Measurements from ENCODE around the gene TMEM208. TPM values are rescaled to one million over a fixed set of nuclear protein-coding genes. Genes with fewer than 3 reads are reported as not detected.

Gene TMEM208
- total and polyA plus RNA-seq, 4 donors, result 22.1 to 196 (median 93.8) TPM

DNA sequence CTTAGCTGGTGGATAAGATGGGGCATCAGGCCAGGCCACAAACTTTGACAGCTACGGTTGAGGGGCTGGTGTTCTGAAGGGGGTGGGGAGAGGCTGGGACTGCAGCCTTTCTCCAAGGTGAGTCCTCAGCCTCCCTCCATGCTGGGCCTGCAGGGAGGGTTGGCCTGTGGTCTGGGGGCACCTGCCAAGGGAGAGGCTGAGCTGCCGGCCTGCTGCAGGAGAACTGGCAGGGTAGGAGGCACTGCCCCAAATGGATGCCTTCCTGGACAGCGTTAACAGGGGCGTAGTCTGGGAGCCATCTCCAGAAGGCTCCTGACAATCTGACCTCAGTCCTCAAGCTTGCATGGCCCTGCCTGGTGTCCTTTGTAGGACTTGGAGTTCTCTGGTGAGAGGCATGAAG lies 22.9 kb upstream of the TMEM208 start:
- no peak overlapping the region for H3K27ac ChIP-seq (ENCODE audit: low read depth in 1 of 2, low read length in 1 of 2)
- no peak overlapping the region for H3K9ac ChIP-seq (ENCODE audit: insufficient read depth in 1 of 2, low read length in 2 of 2)
- TF ChIP-seq, protein P1, sequence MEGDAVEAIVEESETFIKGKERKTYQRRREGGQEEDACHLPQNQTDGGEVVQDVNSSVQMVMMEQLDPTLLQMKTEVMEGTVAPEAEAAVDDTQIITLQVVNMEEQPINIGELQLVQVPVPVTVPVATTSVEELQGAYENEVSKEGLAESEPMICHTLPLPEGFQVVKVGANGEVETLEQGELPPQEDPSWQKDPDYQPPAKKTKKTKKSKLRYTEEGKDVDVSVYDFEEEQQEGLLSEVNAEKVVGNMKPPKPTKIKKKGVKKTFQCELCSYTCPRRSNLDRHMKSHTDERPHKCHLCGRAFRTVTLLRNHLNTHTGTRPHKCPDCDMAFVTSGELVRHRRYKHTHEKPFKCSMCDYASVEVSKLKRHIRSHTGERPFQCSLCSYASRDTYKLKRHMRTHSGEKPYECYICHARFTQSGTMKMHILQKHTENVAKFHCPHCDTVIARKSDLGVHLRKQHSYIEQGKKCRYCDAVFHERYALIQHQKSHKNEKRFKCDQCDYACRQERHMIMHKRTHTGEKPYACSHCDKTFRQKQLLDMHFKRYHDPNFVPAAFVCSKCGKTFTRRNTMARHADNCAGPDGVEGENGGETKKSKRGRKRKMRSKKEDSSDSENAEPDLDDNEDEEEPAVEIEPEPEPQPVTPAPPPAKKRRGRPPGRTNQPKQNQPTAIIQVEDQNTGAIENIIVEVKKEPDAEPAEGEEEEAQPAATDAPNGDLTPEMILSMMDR (IDR thresholded peaks at IDR 0.05; ENCODE audit: control extremely low read depth, extremely low read depth), result no peak
- peaks cover 0 to 7% (median 0%) of the 10 kb centered on the region in 5 donors for H3K4me1 ChIP-seq (ENCODE audit: control insufficient read depth in 5 of 5, insufficient read depth in 5 of 5, low read length in 5 of 5)
- no peak overlapping the region for H3K4me3 ChIP-seq
- H3K9me3 ChIP-seq (ENCODE audit: control insufficient read depth in 4 of 4, insufficient read depth in 3 of 4, low read length in 3 of 4), result no peaks in the 10 kb centered on the region
- no peaks in the 10 kb centered on the region for H3K27me3 ChIP-seq (ENCODE audit: control insufficient read depth in 3 of 3, insufficient read depth in 3 of 3, low read length in 2 of 3)
- H3K36me3 ChIP-seq (ENCODE audit: control insufficient read depth in 4 of 4, insufficient read depth in 4 of 4, low read length in 4 of 4), result peaks cover 3 to 41% (median 6%) of the 10 kb centered on the region in 4 donors
- no peak for DNase-seq
- ATAC-seq (ENCODE audit: insufficient read depth, low FRiP score), result no peak
- 83 to 88% methylated on average over 4 of the region's 4 CpGs for WGBS, 2 donors

- Histone ChIP-seq H3K27ac (ENCODE audit: low read depth in 1 of 2, low read length in 1 of 2) (no peak overlapping the region), H3K9me3 (ENCODE audit: control insufficient read depth in 4 of 4, insufficient read depth in 3 of 4, low read length in 3 of 4) (no peaks in the 10 kb centered on the region), H3K4me1 (ENCODE audit: control insufficient read depth in 5 of 5, insufficient read depth in 5 of 5, low read length in 5 of 5) (peaks cover 0 to 7% (median 0%) of the 10 kb centered on the region in 5 donors), H3K9ac (ENCODE audit: insufficient read depth in 1 of 2, low read length in 2 of 2) (no peak overlapping the region), H3K27me3 (ENCODE audit: control insufficient read depth in 3 of 3, insufficient read depth in 3 of 3, low read length in 2 of 3) (no peaks in the 10 kb centered on the region), H3K36me3 (ENCODE audit: control insufficient read depth in 4 of 4, insufficient read depth in 4 of 4, low read length in 4 of 4) (peaks cover 3 to 32% (median 6%) of the 10 kb centered on the region in 4 donors), H3K4me3 (no peak overlapping the region)
- TF ChIP-seq, protein P1 (IDR thresholded peaks at IDR 0.05; ENCODE audit: control extremely low read depth, extremely low read depth), result no peak
- ATAC-seq (ENCODE audit: insufficient read depth, low FRiP score), result no peak
- 95 to 98% methylated on average over 8 of the region's 8 CpGs for WGBS, 2 donors
- DNase-seq, result no peak
Observed at GRCh38 chr16:67206129-67206837, 20.6 kb upstream of the TMEM208 start.

DNA sequence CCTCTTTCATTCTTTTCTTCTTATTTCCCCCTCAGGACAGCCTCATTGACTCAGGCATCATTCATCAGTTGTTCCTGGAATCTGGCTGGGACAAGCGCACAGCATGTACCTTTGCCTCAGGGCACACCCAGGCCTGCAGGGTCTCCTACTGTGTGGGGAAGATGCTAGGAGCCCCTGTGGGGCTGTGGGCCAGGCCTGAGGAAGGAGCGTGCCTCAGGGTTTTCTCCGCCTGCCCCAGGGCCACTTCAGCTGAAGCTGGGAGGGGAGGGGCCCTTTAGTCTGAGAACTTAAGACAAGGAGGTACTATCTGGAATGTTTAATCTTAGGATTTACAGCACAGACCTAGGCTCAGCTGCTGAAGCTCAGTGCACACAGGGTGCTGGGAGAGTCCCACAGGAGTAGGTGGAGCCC lies 20.1 kb upstream of the TMEM208 start:
- no peaks in the 10 kb centered on the region for H3K9me3 ChIP-seq (ENCODE audit: control insufficient read depth in 4 of 4, insufficient read depth in 3 of 4, low read length in 3 of 4)
- TF ChIP-seq, protein P1 (IDR thresholded peaks at IDR 0.05; ENCODE audit: control extremely low read depth, extremely low read depth), result no peak
- H3K4me3 ChIP-seq, result no peak overlapping the region
- no peak for ATAC-seq (ENCODE audit: insufficient read depth, low FRiP score)
- no peak for DNase-seq
- 94 to 95% methylated on average over 3 of the region's 3 CpGs for WGBS, 2 donors
- no peak overlapping the region for H3K27ac ChIP-seq (ENCODE audit: low read depth in 1 of 2, low read length in 1 of 2)
- H3K36me3 ChIP-seq (ENCODE audit: control insufficient read depth in 4 of 4, insufficient read depth in 4 of 4, low read length in 4 of 4), result peaks cover 3 to 26% (median 4%) of the 10 kb centered on the region in 4 donors
- no peaks in the 10 kb centered on the region for H3K27me3 ChIP-seq (ENCODE audit: control insufficient read depth in 3 of 3, insufficient read depth in 3 of 3, low read length in 2 of 3)
- H3K4me1 ChIP-seq (ENCODE audit: control insufficient read depth in 5 of 5, insufficient read depth in 5 of 5, low read length in 5 of 5), result peaks cover 0 to 7% (median 0%) of the 10 kb centered on the region in 5 donors
- no peak overlapping the region for H3K9ac ChIP-seq (ENCODE audit: insufficient read depth in 1 of 2, low read length in 2 of 2)

All from lung (tissue), 12 donors.